Pericardium fibroblast (primary cell): ENCODE measurements around the gene PKLR. TPM values are rescaled to one million over a fixed set of nuclear protein-coding genes. Genes with fewer than 3 reads are reported as not detected.

Experiments used
- total RNA-seq: library from RNA; depleted of rRNA; stranded (reverse); fragments of >200 nt; gene quantifications from 2 replicates; pipeline ENCODE4 v1.2.3, GENCODE V29; 2015

Gene PKLR
- total RNA-seq = not detected in 2 replicates

DNA sequence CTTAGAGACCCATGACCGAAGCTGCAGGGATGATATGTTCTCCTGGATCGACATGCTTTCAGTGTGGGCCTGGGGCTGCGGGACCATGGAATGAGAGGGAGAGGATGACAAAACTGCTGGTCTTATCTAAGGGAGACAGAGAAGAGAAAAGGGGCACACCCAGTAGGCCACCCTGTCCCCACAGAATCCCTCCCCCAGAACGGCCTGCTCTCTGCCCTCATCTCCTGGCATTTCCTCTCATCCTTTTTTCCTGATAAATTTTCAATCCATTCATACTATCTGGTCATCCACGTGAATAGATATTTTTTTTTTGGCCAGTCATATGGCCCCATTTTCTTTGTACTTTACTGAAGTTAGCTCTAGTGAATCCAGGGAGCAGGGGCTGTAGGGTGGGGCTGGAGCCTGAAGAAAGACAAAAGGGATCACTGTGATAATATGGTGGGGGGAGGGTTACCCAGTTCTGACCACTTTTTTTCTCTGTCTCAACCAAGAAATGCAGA, at the start of gene PKLR:
TSS of gene PKLR (minus strand) at position 97 of the 500 bp plus-strand sequence. CDS start at position 54, 43 bp downstream.

GRCh38 chr1:155320661-155321617, 19.7 kb upstream of the PKLR start, which contains the start of gene RUSC1:
TSS of gene RUSC1 (plus strand) at chr1:155320894. CDS start at chr1:155321774, 880 bp downstream.

GRCh38 chr1:155308493-155309422, 7.5 kb upstream of the PKLR start, which contains the start of gene FDPS:
TSS of gene FDPS (plus strand) at chr1:155308866. CDS start at chr1:155309790, 924 bp downstream.

GRCh38 chr1:155277070-155277901, 24.0 kb downstream of the PKLR start, which contains the start of gene HCN3:
TSS of gene HCN3 (plus strand) at chr1:155277463. CDS start at chr1:155277591, 128 bp downstream.

GRCh38 chr1:155273343-155274245, 27.6 kb downstream of the PKLR start, which contains the start of gene CLK2:
TSS of gene CLK2 (minus strand) at chr1:155273504. CDS start at chr1:155270977, 2,527 bp downstream.

GRCh38 chr1:155261852-155262673, 39.2 kb downstream of the PKLR start, which contains the start of gene SCAMP3:
TSS of gene SCAMP3 (minus strand) at chr1:155262360. CDS start at chr1:155262151, 209 bp downstream.

GRCh38 chr1:155255243-155256007, 45.8 kb downstream of the PKLR start, which contains the start of gene ENTREP3:
TSS of gene ENTREP3 (minus strand) at chr1:155255483. CDS start at chr1:155254877, 606 bp downstream.

Other genes with a start within 250 kb of the PKLR start
- 7.9 and 9.1 TPM in 2 replicates for gene EFNA4, start 237.7 kb downstream of the PKLR start, total RNA-seq
- gene EFNA3, start 222.6 kb downstream of the PKLR start, total RNA-seq = 2.3 and 4.9 TPM in 2 replicates
- gene EFNA1, start 173.6 kb downstream of the PKLR start, total RNA-seq = 3.6 and 10.2 TPM in 2 replicates
- gene SLC50A1, start 165.6 kb downstream of the PKLR start, total RNA-seq = 34.8 and 37.5 TPM in 2 replicates
- gene DPM3, start 160.9 kb downstream of the PKLR start, total RNA-seq = 35.0 and 39.2 TPM in 2 replicates
- gene KRTCAP2, start 128.1 kb downstream of the PKLR start, total RNA-seq = 149 and 159 TPM in 2 replicates
- gene TRIM46, start 127.6 kb downstream of the PKLR start, total RNA-seq = 1.1 and 1.3 TPM in 2 replicates
- gene THBS3, start 93.5 kb downstream of the PKLR start, total RNA-seq = 23.6 and 32.7 TPM in 2 replicates
- 48.7 and 61.6 TPM in 2 replicates for gene MTX1, start 92.7 kb downstream of the PKLR start, total RNA-seq
- 19.4 and 25.4 TPM in 2 replicates for gene ENTREP3, start 46.0 kb downstream of the PKLR start, total RNA-seq
- 61.1 and 77.8 TPM in 2 replicates for gene SCAMP3, start 39.1 kb downstream of the PKLR start, total RNA-seq
- 20.5 and 21.6 TPM in 2 replicates for gene CLK2, start 27.9 kb downstream of the PKLR start, total RNA-seq
- gene HCN3, start 24.0 kb downstream of the PKLR start, total RNA-seq = 1.2 and 2.3 TPM in 2 replicates
- gene FDPS, start 7.4 kb upstream of the PKLR start, total RNA-seq = 218 and 306 TPM in 2 replicates
- gene RUSC1, start 19.5 kb upstream of the PKLR start, total RNA-seq = 31.9 and 37.2 TPM in 2 replicates